ENCODE measurements around the gene PRAF2. TPM values are rescaled to one million over a fixed set of nuclear protein-coding genes. Genes with fewer than 3 reads are reported as not detected.

Gene PRAF2
- polyA plus RNA-seq, 4 donors: 1.3 to 12.8 (median 5.6) TPM

GRCh38 chrX:49096419-49096818 lies 22.6 kb upstream of the PRAF2 start:
- no peak for DNase-seq
- Histone ChIP-seq H3K36me3 (ENCODE audit: control insufficient read depth in 3 of 3, insufficient read depth in 2 of 3, low read depth in 1 of 3, low read length in 3 of 3) (no peaks in the 10 kb centered on the region), H3K27ac (ENCODE audit: low read depth in 1 of 3, low read length in 2 of 3) (no peak overlapping the region), H3K9me3 (ENCODE audit: control insufficient read depth in 2 of 2, insufficient read depth in 1 of 2, low read depth in 1 of 2, low read length in 1 of 2) (no peaks in the 10 kb centered on the region), H3K4me1 (ENCODE audit: control insufficient read depth in 3 of 3, insufficient read depth in 2 of 3, low read depth in 1 of 3, low read length in 2 of 3) (no peaks in the 10 kb centered on the region), H3K27me3 (ENCODE audit: control insufficient read depth in 3 of 3, insufficient read depth in 3 of 3, low read length in 3 of 3) (no peaks in the 10 kb centered on the region), H3K4me3 (ENCODE audit: low read depth in 1 of 3, low read length in 3 of 3) (no peak overlapping the region)
- FAIRE-seq: no peak
- WGBS, 3 donors: 94 to 100% (median 97%) methylated on average over 4 of the region's 4 CpGs

GRCh38 chrX:49089553-49089952 lies 15.8 kb upstream of the PRAF2 start:
- no peak overlapping the region for H3K27ac ChIP-seq (ENCODE audit: low read depth in 1 of 3, low read length in 2 of 3)
- H3K4me1 ChIP-seq (ENCODE audit: control insufficient read depth in 3 of 3, insufficient read depth in 2 of 3, low read depth in 1 of 3, low read length in 2 of 3): no peaks in the 10 kb centered on the region
- 80 to 86% (median 84%) methylated on average over 4 of the region's 4 CpGs for WGBS, 3 donors
- FAIRE-seq (no peak), DNase-seq (no peak)
- H3K4me3 ChIP-seq (ENCODE audit: low read depth in 1 of 3, low read length in 3 of 3): no peak overlapping the region
- no peaks in the 10 kb centered on the region for H3K36me3 ChIP-seq (ENCODE audit: control insufficient read depth in 3 of 3, insufficient read depth in 2 of 3, low read depth in 1 of 3, low read length in 3 of 3)
- no peaks in the 10 kb centered on the region for H3K27me3 ChIP-seq (ENCODE audit: control insufficient read depth in 3 of 3, insufficient read depth in 3 of 3, low read length in 3 of 3)
- H3K9me3 ChIP-seq (ENCODE audit: control insufficient read depth in 2 of 2, insufficient read depth in 1 of 2, low read depth in 1 of 2, low read length in 1 of 2): no peaks in the 10 kb centered on the region

GRCh38 chrX:49082271-49082871 lies 8.6 kb upstream of the PRAF2 start:
- H3K9me3 ChIP-seq (ENCODE audit: control insufficient read depth in 2 of 2, insufficient read depth in 1 of 2, low read depth in 1 of 2, low read length in 1 of 2): no peaks in the 10 kb centered on the region
- H3K27ac ChIP-seq (ENCODE audit: low read depth in 1 of 3, low read length in 2 of 3): no peak overlapping the region
- no peak for FAIRE-seq
- no peaks in the 10 kb centered on the region for H3K4me1 ChIP-seq (ENCODE audit: control insufficient read depth in 3 of 3, insufficient read depth in 2 of 3, low read depth in 1 of 3, low read length in 2 of 3)
- WGBS, 3 donors: 59 to 73% (median 72%) methylated on average over 4 of the region's 4 CpGs
- H3K36me3 ChIP-seq (ENCODE audit: control insufficient read depth in 3 of 3, insufficient read depth in 2 of 3, low read depth in 1 of 3, low read length in 3 of 3): peaks cover 0 to 5% (median 0%) of the 10 kb centered on the region in 3 donors
- no peak for DNase-seq
- H3K4me3 ChIP-seq (ENCODE audit: low read depth in 1 of 3, low read length in 3 of 3): no peak overlapping the region
- no peaks in the 10 kb centered on the region for H3K27me3 ChIP-seq (ENCODE audit: control insufficient read depth in 3 of 3, insufficient read depth in 3 of 3, low read length in 3 of 3)

GRCh38 chrX:49079489-49080428 lies 6.0 kb upstream of the PRAF2 start, which contains the start of gene WDR45:
WDR45 (minus strand) TSS chrX:49079887; CDS start chrX:49078095, 1,792 bp downstream.
- H3K27me3 ChIP-seq (ENCODE audit: control insufficient read depth in 3 of 3, insufficient read depth in 3 of 3, low read length in 3 of 3): no peaks in the 10 kb centered on the region
- FAIRE-seq: no peak
- H3K27ac ChIP-seq (ENCODE audit: low read depth in 1 of 3, low read length in 2 of 3): peak within 1 kb of the TSS; percentile 90 to 97 (median 96)
- H3K36me3 ChIP-seq (ENCODE audit: control insufficient read depth in 3 of 3, insufficient read depth in 2 of 3, low read depth in 1 of 3, low read length in 3 of 3): peaks cover 0 to 28% (median 0%) of the 10 kb centered on the region in 3 donors
- peak within 1 kb of the TSS; percentile 71 to 85 (median 75) for H3K4me3 ChIP-seq (ENCODE audit: low read depth in 1 of 3, low read length in 3 of 3)
- no peaks in the 10 kb centered on the region for H3K4me1 ChIP-seq (ENCODE audit: control insufficient read depth in 3 of 3, insufficient read depth in 2 of 3, low read depth in 1 of 3, low read length in 2 of 3)
- no peaks in the 10 kb centered on the region for H3K9me3 ChIP-seq (ENCODE audit: control insufficient read depth in 2 of 2, insufficient read depth in 1 of 2, low read depth in 1 of 2, low read length in 1 of 2)
- WGBS, 3 donors: 1 to 44% (median 11%) methylated on average over 34 to 55 of the region's 55 CpGs
- peak; percentile 76 to 80 for DNase-seq

- Histone ChIP-seq H3K36me3 (ENCODE audit: control insufficient read depth in 3 of 3, insufficient read depth in 2 of 3, low read depth in 1 of 3, low read length in 3 of 3) (peaks cover 0 to 32% (median 0%) of the 10 kb centered on the region in 3 donors), H3K9me3 (ENCODE audit: control insufficient read depth in 2 of 2, insufficient read depth in 1 of 2, low read depth in 1 of 2, low read length in 1 of 2) (no peaks in the 10 kb centered on the region), H3K27ac (ENCODE audit: low read depth in 1 of 3, low read length in 2 of 3) (no peak overlapping the region), H3K4me1 (ENCODE audit: control insufficient read depth in 3 of 3, insufficient read depth in 2 of 3, low read depth in 1 of 3, low read length in 2 of 3) (peaks cover 0 to 4% (median 0%) of the 10 kb centered on the region in 3 donors), H3K4me3 (ENCODE audit: low read depth in 1 of 3, low read length in 3 of 3) (no peak overlapping the region), H3K27me3 (ENCODE audit: control insufficient read depth in 3 of 3, insufficient read depth in 3 of 3, low read length in 3 of 3) (no peaks in the 10 kb centered on the region)
- DNase-seq (no peak), FAIRE-seq (no peak)
- WGBS, 3 donors: 75 to 90% (median 84%) methylated on average over 5 of the region's 5 CpGs
Observed at GRCh38 chrX:49077941-49078340, 4.1 kb upstream of the PRAF2 start.

GRCh38 chrX:49075347-49075746 lies 1.5 kb upstream of the PRAF2 start:
- no peak overlapping the region for H3K27ac ChIP-seq (ENCODE audit: low read depth in 1 of 3, low read length in 2 of 3)
- no peaks in the 10 kb centered on the region for H3K9me3 ChIP-seq (ENCODE audit: control insufficient read depth in 2 of 2, insufficient read depth in 1 of 2, low read depth in 1 of 2, low read length in 1 of 2)
- FAIRE-seq (no peak), DNase-seq (no peak)
- H3K4me3 ChIP-seq (ENCODE audit: low read depth in 1 of 3, low read length in 3 of 3): no peak overlapping the region
- no peaks in the 10 kb centered on the region for H3K27me3 ChIP-seq (ENCODE audit: control insufficient read depth in 3 of 3, insufficient read depth in 3 of 3, low read length in 3 of 3)
- peaks cover 0 to 4% (median 0%) of the 10 kb centered on the region in 3 donors for H3K4me1 ChIP-seq (ENCODE audit: control insufficient read depth in 3 of 3, insufficient read depth in 2 of 3, low read depth in 1 of 3, low read length in 2 of 3)
- H3K36me3 ChIP-seq (ENCODE audit: control insufficient read depth in 3 of 3, insufficient read depth in 2 of 3, low read depth in 1 of 3, low read length in 3 of 3): peaks cover 0 to 32% (median 0%) of the 10 kb centered on the region in 3 donors
- WGBS, 3 donors: 87 to 92% (median 91%) methylated on average over 13 of the region's 13 CpGs

- H3K27ac ChIP-seq (ENCODE audit: low read depth in 1 of 3, low read length in 2 of 3): no peak overlapping the region
Observed at GRCh38 chrX:49072712-49073095, 1.1 kb downstream of the PRAF2 start.

GRCh38 chrX:49071877-49072711 lies 1.7 kb downstream of the PRAF2 start:
- Histone ChIP-seq H3K27ac (ENCODE audit: low read depth in 1 of 3, low read length in 2 of 3) (peak overlapping the region in 2 of 3 donors; percentile 10 to 42), H3K4me3 (ENCODE audit: low read depth in 1 of 3, low read length in 3 of 3) (peak overlapping the region in 1 of 3 donors; percentile 54)
- 29 to 62% (median 31%) methylated on average over 38 to 63 of the region's 63 CpGs for whole genome bisulfite sequencing, 3 donors

More at GRCh38 chrX:49072712-49073095, 1.1 kb downstream of the PRAF2 start:
- Histone ChIP-seq H3K9me3 (ENCODE audit: control insufficient read depth in 2 of 2, insufficient read depth in 1 of 2, low read depth in 1 of 2, low read length in 1 of 2) (no peaks in the 10 kb centered on the region), H3K36me3 (ENCODE audit: control insufficient read depth in 3 of 3, insufficient read depth in 2 of 3, low read depth in 1 of 3, low read length in 3 of 3) (peaks cover 0 to 47% (median 0%) of the 10 kb centered on the region in 3 donors), H3K4me1 (ENCODE audit: control insufficient read depth in 3 of 3, insufficient read depth in 2 of 3, low read depth in 1 of 3, low read length in 2 of 3) (peaks cover 0 to 4% (median 0%) of the 10 kb centered on the region in 3 donors), H3K27me3 (ENCODE audit: control insufficient read depth in 3 of 3, insufficient read depth in 3 of 3, low read length in 3 of 3) (no peaks in the 10 kb centered on the region), H3K4me3 (ENCODE audit: low read depth in 1 of 3, low read length in 3 of 3) (peak overlapping the region in 1 of 3 donors; percentile 54)
- 53 to 79% (median 68%) methylated on average over 5 to 10 of the region's 10 CpGs for whole genome bisulfite sequencing, 3 donors
- no peak for DNase-seq
- no peak for FAIRE-seq

More at GRCh38 chrX:49071877-49072711, 1.7 kb downstream of the PRAF2 start:
- FAIRE-seq (no peak), DNase-seq (peak in 1 of 2 donors; percentile 71)
- Histone ChIP-seq H3K27me3 (ENCODE audit: control insufficient read depth in 3 of 3, insufficient read depth in 3 of 3, low read length in 3 of 3) (no peaks in the 10 kb centered on the region), H3K36me3 (ENCODE audit: control insufficient read depth in 3 of 3, insufficient read depth in 2 of 3, low read depth in 1 of 3, low read length in 3 of 3) (peaks cover 0 to 49% (median 0%) of the 10 kb centered on the region in 3 donors), H3K9me3 (ENCODE audit: control insufficient read depth in 2 of 2, insufficient read depth in 1 of 2, low read depth in 1 of 2, low read length in 1 of 2) (no peaks in the 10 kb centered on the region), H3K4me1 (ENCODE audit: control insufficient read depth in 3 of 3, insufficient read depth in 2 of 3, low read depth in 1 of 3, low read length in 2 of 3) (peaks cover 0 to 4% (median 0%) of the 10 kb centered on the region in 3 donors)
